Loucy (cell line): ENCODE measurements around the gene ACY1.

ENCODE experiments used
- H2AFZ ChIP-seq: fragments of 200-600 bp; sonication (generic); 2 replicates; pipeline ENCODE4 v1.6.0; 2016; ENCODE audit warnings: antibody characterized with exemption, mild to moderate bottlenecking, low read length, moderate library complexity
- H3F3A ChIP-seq: fragments of 200-600 bp; 2 replicates; pipeline ENCODE4 v1.6.0; 2016; ENCODE audit warnings: antibody characterized with exemption, low read depth, mild to moderate bottlenecking
- H3K27me3 ChIP-seq: fragments of 200-600 bp; sonication (generic); 2 replicates; pipeline ENCODE4 v1.6.1; 2014; ENCODE audit warnings: low read length, mild to moderate bottlenecking; ENCODE audit not compliant: insufficient read depth, poor library complexity, severe bottlenecking
- H3K36me3 ChIP-seq: fragments of 200-600 bp; sonication (generic); 2 replicates; pipeline ENCODE4 v1.6.1; 2016; ENCODE audit warnings: low read length; ENCODE audit not compliant: insufficient read depth
- H3K4me1 ChIP-seq: fragments of 200-600 bp; sonication (generic); 2 replicates; pipeline ENCODE4 v1.5.1; 2014; ENCODE audit warnings: low read length, mild to moderate bottlenecking; ENCODE audit not compliant: insufficient read depth, poor library complexity, severe bottlenecking
- H3K4me2 ChIP-seq: fragments of 200-600 bp; sonication (generic); 2 replicates; pipeline ENCODE4 v1.6.0; 2014; ENCODE audit warnings: antibody characterized with exemption, low read length, low read depth, mild to moderate bottlenecking; ENCODE audit not compliant: poor library complexity, severe bottlenecking
- H3K4me3 ChIP-seq: fragments of 200-600 bp; sonication (generic); 2 replicates; pipeline ENCODE4 v1.5.1; 2014; ENCODE audit warnings: low read length, mild to moderate bottlenecking, mixed read lengths; ENCODE audit not compliant: poor library complexity, severe bottlenecking
- H3K79me2 ChIP-seq: fragments of 200-600 bp; sonication (generic); 2 replicates; pipeline ENCODE4 v1.6.1; 2014; ENCODE audit warnings: low read length; ENCODE audit not compliant: insufficient read depth
- H3K9ac ChIP-seq: fragments of 200-600 bp; sonication (generic); 2 replicates; pipeline ENCODE4 v1.6.0; 2014; ENCODE audit warnings: mild to moderate bottlenecking, low read depth, low read length, moderate library complexity; ENCODE audit not compliant: poor library complexity, severe bottlenecking
- H3K9me2 ChIP-seq: fragments of 200-600 bp; sonication (generic); replicated peaks from 2 replicates; pipeline ENCODE4 v1.6.1; 2016; ENCODE audit warnings: low read depth, low read length, mixed read lengths
- H3K9me3 ChIP-seq: fragments of 200-600 bp; sonication (generic); 2 replicates; pipeline ENCODE4 v1.6.1; 2014; ENCODE audit warnings: mild to moderate bottlenecking, antibody characterized with exemption, low read length, low read depth; ENCODE audit not compliant: insufficient read depth
- H4K20me1 ChIP-seq: fragments of 200-600 bp; sonication (generic); 2 replicates; pipeline ENCODE4 v1.6.0; 2014; ENCODE audit warnings: antibody characterized with exemption, low read length, mild to moderate bottlenecking; ENCODE audit not compliant: insufficient read depth, poor library complexity, severe bottlenecking
- CTCF ChIP-seq: fragments of 200-600 bp; sonication (generic); conservative IDR thresholded peaks from 2 replicates; pipeline ENCODE4 v1.5.1; 2014; ENCODE audit warnings: mild to moderate bottlenecking, antibody characterized with exemption, low read length
- EZH2phosphoT487 ChIP-seq: fragments of 200-600 bp; IDR thresholded peaks from 2 replicates; pipeline ENCODE4 v1.6.1; 2018; ENCODE audit warnings: antibody characterized with exemption, mild to moderate bottlenecking, moderate library complexity, borderline replicate concordance

Gene ACY1

GRCh38 chr3:51935886-51936755 lies 47.2 kb upstream of the ACY1 start:
- TF ChIP-seq CTCF, result no peak
- TF ChIP-seq EZH2phosphoT487, result no peak
- Histone ChIP-seq H3F3A (no peaks in the 10 kb centered on the region), H3K27me3 (no peaks in the 10 kb centered on the region), H3K4me1 (peaks cover 13% of the 10 kb centered on the region), H3K9me2 (no peaks in the 10 kb centered on the region), H2AFZ (no peak overlapping the region), H3K36me3 (peaks cover 28% of the 10 kb centered on the region; the same call in 1 of the 2 replicates), H3K9ac (no peak overlapping the region), H3K79me2 (peaks cover 19% of the 10 kb centered on the region), H3K9me3 (no peaks in the 10 kb centered on the region), H3K4me2 (no peak overlapping the region), H4K20me1 (peaks cover under 1% of the 10 kb centered on the region), H3K4me3 (no peak overlapping the region)

- TF ChIP-seq CTCF (no peak), EZH2phosphoT487 (no peak)
- H3K27me3 ChIP-seq, result no peaks in the 10 kb centered on the region
- H3K4me2 ChIP-seq, result no peak overlapping the region
- peaks cover 16% of the 10 kb centered on the region for H3K4me1 ChIP-seq
- no peaks in the 10 kb centered on the region for H3K9me3 ChIP-seq
- H4K20me1 ChIP-seq, result peaks cover 4% of the 10 kb centered on the region
- no peak overlapping the region for H3K9ac ChIP-seq
- H3K79me2 ChIP-seq, result peaks cover 23% of the 10 kb centered on the region
- H2AFZ ChIP-seq, result no peak overlapping the region
- no peaks in the 10 kb centered on the region for H3K9me2 ChIP-seq
- H3F3A ChIP-seq, result no peaks in the 10 kb centered on the region
- no peak overlapping the region for H3K4me3 ChIP-seq
- H3K36me3 ChIP-seq, result peaks cover 28% of the 10 kb centered on the region; the same call in 1 of the 2 replicates
Observed at GRCh38 chr3:51937014-51937413, 46.3 kb upstream of the ACY1 start.

- no peak overlapping the region for H3K9ac ChIP-seq
- H3K4me3 ChIP-seq, result no peak overlapping the region
- H3K9me2 ChIP-seq, result no peaks in the 10 kb centered on the region
- H3K4me2 ChIP-seq, result peak overlapping the region; percentile 29
- H3K79me2 ChIP-seq, result peaks cover 23% of the 10 kb centered on the region
- H3K9me3 ChIP-seq, result no peaks in the 10 kb centered on the region
- peaks cover 4% of the 10 kb centered on the region for H4K20me1 ChIP-seq
- H3F3A ChIP-seq, result no peaks in the 10 kb centered on the region
- peaks cover 28% of the 10 kb centered on the region; the same call in 1 of the 2 replicates for H3K36me3 ChIP-seq
- no peak overlapping the region for H2AFZ ChIP-seq
- peaks cover 22% of the 10 kb centered on the region for H3K4me1 ChIP-seq
- H3K27me3 ChIP-seq, result no peaks in the 10 kb centered on the region
- TF ChIP-seq CTCF, result no peak
- TF ChIP-seq EZH2phosphoT487, result no peak
Observed at GRCh38 chr3:51937611-51938450, 45.5 kb upstream of the ACY1 start.
